Erythroblast (primary cell): ENCODE data around the gene DAP.

Experiments used
- GATA1 ChIP-seq: IDR thresholded peaks from 2 replicates; pipeline ENCODE4 v1.6.1; 2011; ENCODE audit warnings: low read depth, mild to moderate bottlenecking, control low read depth, low read length, moderate library complexity
- POLR2A ChIP-seq: IDR thresholded peaks from 2 replicates; pipeline ENCODE4 v1.6.1; 2011; ENCODE audit warnings: mild to moderate bottlenecking, low read length

DNA sequence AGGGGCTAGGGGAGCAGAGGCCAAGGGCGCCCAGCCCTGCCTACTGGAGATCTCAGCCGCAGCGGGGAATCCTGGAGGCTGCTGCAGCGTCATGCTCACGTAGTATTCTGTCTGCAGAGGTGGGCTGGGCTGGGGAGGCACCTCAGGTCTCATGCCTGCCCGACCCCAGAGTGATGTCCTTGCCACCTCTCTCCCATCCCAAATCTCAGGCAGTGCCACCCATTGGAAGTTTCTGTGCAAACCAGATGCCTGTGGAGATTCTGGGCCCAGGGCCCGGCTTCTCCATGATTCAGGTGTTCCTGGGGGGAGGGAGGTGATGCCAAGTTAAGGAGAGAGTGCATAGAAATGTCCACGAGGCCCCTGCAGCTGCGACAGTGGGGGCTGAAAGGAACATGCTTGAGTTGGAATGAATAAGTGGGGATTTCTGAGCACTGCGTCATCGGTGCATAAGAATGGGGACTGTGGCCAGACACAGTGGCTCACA lies 125.1 kb downstream of the DAP start:
- TF ChIP-seq POLR2A: no peak
- no peak for TF ChIP-seq GATA1
